Astrocyte (in vitro differentiated cells and primary cell): ENCODE results near the gene PARP8. TPM values are rescaled to one million over a fixed set of nuclear protein-coding genes. Genes with fewer than 3 reads are reported as not detected.

Source experiments
- DNase-seq: peaks from one replicate; pipeline ENCODE4 v3.0.0-alpha.2; 2010; ENCODE audit warnings: low read depth
- FAIRE-seq: peaks from 2 replicates; lab custom pipeline; 2011; peaks lifted over from hg19 to GRCh38; lab: Jason Lieb, UNC
- H2AFZ ChIP-seq: 2 replicates; pipeline ENCODE4 v1.6.0; 2012; ENCODE audit warnings: low read depth, low read length, inconsistent platforms
- H3K27ac ChIP-seq: 2 replicates; pipeline ENCODE4 v1.5.1; 2011; ENCODE audit warnings: low read depth, low read length, inconsistent platforms
- H3K27me3 ChIP-seq: 2 replicates; pipeline ENCODE4 v1.6.0; 2011; ENCODE audit warnings: low read length, inconsistent platforms; ENCODE audit not compliant: insufficient read depth
- H3K36me3 ChIP-seq: 2 replicates; pipeline ENCODE4 v1.5.1; 2011; ENCODE audit warnings: low read length, inconsistent platforms; ENCODE audit not compliant: insufficient read depth
- H3K4me1 ChIP-seq: 2 replicates; pipeline ENCODE4 v1.5.1; 2011; ENCODE audit warnings: low read length, inconsistent platforms; ENCODE audit not compliant: insufficient read depth
- H3K4me2 ChIP-seq: 2 replicates; pipeline ENCODE4 v1.6.0; 2012; ENCODE audit warnings: low read length, inconsistent platforms
- H3K4me3 ChIP-seq: 2 replicates; pipeline ENCODE4 v1.5.1; 2011; ENCODE audit warnings: low read depth, mild to moderate bottlenecking, low read length, inconsistent platforms; ENCODE audit not compliant: insufficient read depth
- H3K79me2 ChIP-seq: 2 replicates; pipeline ENCODE4 v1.6.0; 2012; ENCODE audit warnings: mild to moderate bottlenecking, low read length, inconsistent platforms; ENCODE audit not compliant: insufficient read depth
- H3K9ac ChIP-seq: 2 replicates; pipeline ENCODE4 v1.6.0; 2012; ENCODE audit warnings: mild to moderate bottlenecking, low read length, inconsistent platforms
- H3K9me3 ChIP-seq: 2 replicates; pipeline ENCODE4 v1.5.1; 2012; ENCODE audit warnings: low read depth, mild to moderate bottlenecking, low read length, inconsistent platforms; ENCODE audit not compliant: insufficient read depth
- H4K20me1 ChIP-seq: 2 replicates; pipeline ENCODE4 v1.6.0; 2012; ENCODE audit warnings: low read length, inconsistent platforms; ENCODE audit not compliant: insufficient read depth
- H3K27ac Mint-ChIP-seq: one replicate; pipeline ENCODE4 v1.8.0; 2021; ENCODE audit warnings: mild to moderate bottlenecking, mixed read lengths; ENCODE audit not compliant: unreplicated experiment
- H3K27me3 Mint-ChIP-seq: one replicate; pipeline ENCODE4 v1.8.0; 2021; ENCODE audit warnings: low read depth, mixed read lengths; ENCODE audit not compliant: unreplicated experiment
- H3K36me3 Mint-ChIP-seq: one replicate; pipeline ENCODE4 v1.8.0; 2021; ENCODE audit warnings: low read depth, mixed read lengths; ENCODE audit not compliant: unreplicated experiment
- H3K4me1 Mint-ChIP-seq: one replicate; pipeline ENCODE4 v1.8.0; 2021; ENCODE audit warnings: low read depth, mixed read lengths; ENCODE audit not compliant: unreplicated experiment
- H3K4me3 Mint-ChIP-seq: one replicate; pipeline ENCODE4 v1.8.0; 2021; ENCODE audit warnings: mild to moderate bottlenecking, moderate library complexity, mixed read lengths; ENCODE audit not compliant: unreplicated experiment
- H3K9me3 Mint-ChIP-seq: one replicate; pipeline ENCODE4 v1.8.0; 2021; ENCODE audit warnings: mild to moderate bottlenecking, mixed read lengths; ENCODE audit not compliant: unreplicated experiment
- EZH2 ChIP-seq: IDR thresholded peaks from 2 replicates; pipeline ENCODE4 v1.6.1; 2012; ENCODE audit warnings: mild to moderate bottlenecking, low read length, inconsistent platforms; ENCODE audit not compliant: insufficient read depth
- total RNA-seq: library from RNA; stranded (reverse); gene quantifications from 2 replicates; pipeline ENCODE4 v1.2.1, GENCODE V29; 2021
- TF ChIP-seq, protein P1 (sequence below): IDR thresholded peaks from 2 replicates; pipeline ENCODE4 v1.5.1; 2011; ENCODE audit warnings: low read depth, mild to moderate bottlenecking, inconsistent platforms, low read length, moderate library complexity; ENCODE audit not compliant: insufficient read depth

PARP8 gene
- total RNA-seq, 1 donor from 2014 or later: 36.1 TPM

- no peak for TF ChIP-seq EZH2
- TF ChIP-seq, protein P1, sequence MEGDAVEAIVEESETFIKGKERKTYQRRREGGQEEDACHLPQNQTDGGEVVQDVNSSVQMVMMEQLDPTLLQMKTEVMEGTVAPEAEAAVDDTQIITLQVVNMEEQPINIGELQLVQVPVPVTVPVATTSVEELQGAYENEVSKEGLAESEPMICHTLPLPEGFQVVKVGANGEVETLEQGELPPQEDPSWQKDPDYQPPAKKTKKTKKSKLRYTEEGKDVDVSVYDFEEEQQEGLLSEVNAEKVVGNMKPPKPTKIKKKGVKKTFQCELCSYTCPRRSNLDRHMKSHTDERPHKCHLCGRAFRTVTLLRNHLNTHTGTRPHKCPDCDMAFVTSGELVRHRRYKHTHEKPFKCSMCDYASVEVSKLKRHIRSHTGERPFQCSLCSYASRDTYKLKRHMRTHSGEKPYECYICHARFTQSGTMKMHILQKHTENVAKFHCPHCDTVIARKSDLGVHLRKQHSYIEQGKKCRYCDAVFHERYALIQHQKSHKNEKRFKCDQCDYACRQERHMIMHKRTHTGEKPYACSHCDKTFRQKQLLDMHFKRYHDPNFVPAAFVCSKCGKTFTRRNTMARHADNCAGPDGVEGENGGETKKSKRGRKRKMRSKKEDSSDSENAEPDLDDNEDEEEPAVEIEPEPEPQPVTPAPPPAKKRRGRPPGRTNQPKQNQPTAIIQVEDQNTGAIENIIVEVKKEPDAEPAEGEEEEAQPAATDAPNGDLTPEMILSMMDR: no peak
- no peak overlapping the region for H3K4me2 ChIP-seq
- Mint-ChIP-seq H3K36me3 (peaks cover 2% of the 10 kb centered on the region), H3K9me3 (no peaks in the 10 kb centered on the region), H3K27me3 (no peaks in the 10 kb centered on the region), H3K4me3 (no peak overlapping the region), H3K27ac (no peak overlapping the region), H3K4me1 (peaks cover 21% of the 10 kb centered on the region)
- DNase-seq: no peak
- H4K20me1 ChIP-seq: no peaks in the 10 kb centered on the region
- H2AFZ ChIP-seq: no peak overlapping the region
- no peaks in the 10 kb centered on the region for H3K4me1 ChIP-seq
- H3K4me3 ChIP-seq: no peak overlapping the region
- no peaks in the 10 kb centered on the region for H3K27me3 ChIP-seq
- no peaks in the 10 kb centered on the region for H3K79me2 ChIP-seq
- no peaks in the 10 kb centered on the region for H3K36me3 ChIP-seq
- no peaks in the 10 kb centered on the region for H3K9me3 ChIP-seq
- no peak overlapping the region for H3K27ac ChIP-seq
- no peak for FAIRE-seq
- H3K9ac ChIP-seq: no peak overlapping the region
Measured at GRCh38 chr5:50740832-50741231, 74.4 kb downstream of the PARP8 start.

DNA sequence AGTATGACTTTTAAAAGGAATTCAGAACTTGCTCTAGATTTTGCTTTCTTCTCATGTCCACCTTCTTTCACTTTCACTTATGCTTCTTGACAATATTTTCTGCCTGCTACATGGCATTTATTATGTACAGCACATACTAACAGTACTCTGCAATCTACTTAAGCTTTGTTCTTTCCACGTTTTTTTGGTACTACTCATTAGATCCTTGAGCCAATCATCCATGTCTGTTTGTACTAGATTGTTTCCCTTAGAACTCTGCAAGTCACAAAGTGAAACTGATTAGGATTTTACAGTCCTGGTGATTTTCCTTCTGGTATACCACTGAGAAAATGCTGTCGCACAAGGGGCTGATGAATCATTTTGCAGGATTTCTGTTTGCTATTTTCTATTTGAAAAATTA is 78.3 kb downstream of the PARP8 start:
- no peak for TF ChIP-seq EZH2
- TF ChIP-seq, protein P1: no peak
- Mint-ChIP-seq H3K27me3 (no peaks in the 10 kb centered on the region), H3K4me1 (peaks cover 16% of the 10 kb centered on the region), H3K9me3 (no peaks in the 10 kb centered on the region), H3K36me3 (no peaks in the 10 kb centered on the region), H3K27ac (peak overlapping the region; percentile 10), H3K4me3 (peak overlapping the region; percentile 68)
- Histone ChIP-seq H3K36me3 (no peaks in the 10 kb centered on the region), H3K9ac (peak overlapping the region; percentile 34), H3K79me2 (no peaks in the 10 kb centered on the region), H4K20me1 (no peaks in the 10 kb centered on the region), H3K27ac (no peak overlapping the region), H2AFZ (no peak overlapping the region), H3K9me3 (no peaks in the 10 kb centered on the region), H3K4me1 (no peaks in the 10 kb centered on the region), H3K4me2 (peak overlapping the region; percentile 68), H3K4me3 (no peak overlapping the region), H3K27me3 (no peaks in the 10 kb centered on the region)
- DNase-seq: peak; percentile 35
- no peak for FAIRE-seq

GRCh38 chr5:50745221-50745910 is 78.9 kb downstream of the PARP8 start:
- no peaks in the 10 kb centered on the region for H3K79me2 ChIP-seq
- peak overlapping the region; percentile 68 for H3K4me2 ChIP-seq
- no peaks in the 10 kb centered on the region for H3K4me1 ChIP-seq
- H3K9me3 ChIP-seq: no peaks in the 10 kb centered on the region
- H3K36me3 ChIP-seq: no peaks in the 10 kb centered on the region
- no peak overlapping the region for H3K9ac ChIP-seq
- H3K4me3 Mint-ChIP-seq: no peak overlapping the region
- TF ChIP-seq EZH2: no peak
- TF ChIP-seq, protein P1: no peak
- H3K27me3 Mint-ChIP-seq: no peaks in the 10 kb centered on the region
- no peak overlapping the region for H3K27ac Mint-ChIP-seq
- H3K36me3 Mint-ChIP-seq: no peaks in the 10 kb centered on the region
- H3K4me1 Mint-ChIP-seq: peaks cover 16% of the 10 kb centered on the region
- H3K9me3 Mint-ChIP-seq: no peaks in the 10 kb centered on the region
- no peaks in the 10 kb centered on the region for H3K27me3 ChIP-seq
- no peaks in the 10 kb centered on the region for H4K20me1 ChIP-seq
- H3K27ac ChIP-seq: no peak overlapping the region
- FAIRE-seq (no peak), DNase-seq (no peak)
- H3K4me3 ChIP-seq: no peak overlapping the region
- H2AFZ ChIP-seq: no peak overlapping the region
